Measurements from ENCODE around the gene SKOR2. TPM values are rescaled to one million over a fixed set of nuclear protein-coding genes. Genes with fewer than 3 reads are reported as not detected.

Gene SKOR2
- total RNA-seq = not detected

GRCh38 chr18:47251289-47252120, at the start of gene SKOR2:
SKOR2 (minus strand) TSS chr18:47251660; CDS start chr18:47249183, 2,477 bp downstream.
- H3K4me3 ChIP-seq = no peak within 1 kb of the TSS

GRCh38 chr18:47296462-47296861, 45.0 kb upstream of the SKOR2 start:
- Histone ChIP-seq H3K4me3 (no peak overlapping the region), H3K36me3 (no peaks in the 10 kb centered on the region), H3K27ac (no peak overlapping the region), H3K9me3 (no peaks in the 10 kb centered on the region), H3K27me3 (no peaks in the 10 kb centered on the region), H3K4me1 (no peaks in the 10 kb centered on the region)
- TF ChIP-seq CTCF (IDR thresholded peaks at IDR 0.05) (no peak), POLR2AphosphoS5 (IDR thresholded peaks at IDR 0.05; ENCODE audit: insufficient read depth in 1 of 2, low read depth in 1 of 2) (no peak), POLR2A (IDR thresholded peaks at IDR 0.05) (no peak)
- peak in 1 of 2 donors; percentile 47 for DNase-seq (ENCODE audit: extremely low spot score in 2 of 2)
- intact Hi-C loops (cut with DNase I) = no loop called here

More at GRCh38 chr18:47251289-47252120, at the start of gene SKOR2:
- intact Hi-C loops (cut with DNase I) = no loop called here
- Histone ChIP-seq H3K4me1 (no peaks in the 10 kb centered on the region), H3K27ac (no peak within 1 kb of the TSS), H3K27me3 (peaks cover 9% of the 10 kb centered on the region), H3K9me3 (no peaks in the 10 kb centered on the region), H3K36me3 (no peaks in the 10 kb centered on the region)
- TF ChIP-seq CTCF (IDR thresholded peaks at IDR 0.05) (no peak), POLR2AphosphoS5 (IDR thresholded peaks at IDR 0.05; ENCODE audit: insufficient read depth in 1 of 2, low read depth in 1 of 2) (no peak), POLR2A (IDR thresholded peaks at IDR 0.05) (no peak)
- no peak for DNase-seq (ENCODE audit: extremely low spot score in 2 of 2)

- intact Hi-C loops (cut with DNase I) = no loop called here
- Histone ChIP-seq H3K4me1 (no peaks in the 10 kb centered on the region), H3K27me3 (no peaks in the 10 kb centered on the region), H3K27ac (no peak overlapping the region), H3K36me3 (no peaks in the 10 kb centered on the region), H3K9me3 (no peaks in the 10 kb centered on the region), H3K4me3 (no peak overlapping the region)
- DNase-seq (ENCODE audit: extremely low spot score in 2 of 2) = peak in 1 of 2 donors; percentile 75
- no peak for TF ChIP-seq CTCF (IDR thresholded peaks at IDR 0.05)
- TF ChIP-seq POLR2A (IDR thresholded peaks at IDR 0.05) = no peak
- no peak for TF ChIP-seq POLR2AphosphoS5 (IDR thresholded peaks at IDR 0.05; ENCODE audit: insufficient read depth in 1 of 2, low read depth in 1 of 2)
These were observed 43.3 kb upstream of the SKOR2 start for GRCh38 chr18:47294801-47295200.

- Histone ChIP-seq H3K27ac (no peak overlapping the region), H3K27me3 (no peaks in the 10 kb centered on the region), H3K4me1 (no peaks in the 10 kb centered on the region), H3K36me3 (no peaks in the 10 kb centered on the region), H3K4me3 (no peak overlapping the region), H3K9me3 (no peaks in the 10 kb centered on the region)
- intact Hi-C loops (cut with DNase I) = no loop called here
- peak in 1 of 2 donors; percentile 54 for DNase-seq (ENCODE audit: extremely low spot score in 2 of 2)
- no peak for TF ChIP-seq POLR2AphosphoS5 (IDR thresholded peaks at IDR 0.05; ENCODE audit: insufficient read depth in 1 of 2, low read depth in 1 of 2)
- no peak for TF ChIP-seq CTCF (IDR thresholded peaks at IDR 0.05)
- TF ChIP-seq POLR2A (IDR thresholded peaks at IDR 0.05) = no peak
These were observed 37.3 kb upstream of the SKOR2 start for GRCh38 chr18:47288741-47289140.

All from vagina (tissue), 2 donors.